Measurements from ENCODE around the gene CXorf51B.
"Not testable (repeated sequence)": the region's sequence is repeated elsewhere in the genome, so short reads cannot be mapped to it uniquely, and the experiment has no call there.

CXorf51B gene

DNA sequence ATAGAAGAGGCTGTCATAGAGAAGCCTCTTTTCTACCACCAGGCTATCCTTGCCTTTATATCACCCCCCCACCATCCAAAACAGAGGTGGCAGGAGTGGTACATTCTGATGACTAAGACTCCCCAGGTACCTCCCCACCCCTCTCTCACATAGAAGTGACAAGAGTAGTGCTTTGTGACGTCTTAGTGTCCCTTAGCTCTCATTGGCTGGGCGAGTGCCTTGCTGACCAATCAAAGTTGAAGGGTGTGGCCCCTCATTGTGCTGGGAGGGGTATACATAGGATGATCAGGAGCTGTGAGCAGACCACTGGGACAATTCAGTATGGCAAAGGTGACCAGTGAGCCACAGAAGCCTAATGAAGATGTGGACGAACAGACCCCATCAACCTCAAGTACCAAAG lies at the start of gene CXorf51B:
Gene CXorf51B (plus strand): TSS at position 301 of the 400 bp plus-strand sequence. CDS start 21 bp downstream, at position 322.
- not testable (repeated sequence) for DNase-seq (ENCODE audit: low spot score)

DNA sequence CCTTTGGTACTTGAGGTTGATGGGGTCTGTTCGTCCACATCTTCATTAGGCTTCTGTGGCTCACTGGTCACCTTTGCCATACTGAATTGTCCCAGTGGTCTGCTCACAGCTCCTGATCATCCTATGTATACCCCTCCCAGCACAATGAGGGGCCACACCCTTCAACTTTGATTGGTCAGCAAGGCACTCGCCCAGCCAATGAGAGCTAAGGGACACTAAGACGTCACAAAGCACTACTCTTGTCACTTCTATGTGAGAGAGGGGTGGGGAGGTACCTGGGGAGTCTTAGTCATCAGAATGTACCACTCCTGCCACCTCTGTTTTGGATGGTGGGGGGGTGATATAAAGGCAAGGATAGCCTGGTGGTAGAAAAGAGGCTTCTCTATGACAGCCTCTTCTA lies 5.1 kb downstream of the CXorf51B start, which contains the start of gene CXorf51A:
Gene CXorf51A (minus strand): TSS at position 101 of the 400 bp plus-strand sequence. CDS start 21 bp downstream, at position 80.
- not testable (repeated sequence) for DNase-seq (ENCODE audit: low spot score)

DNA sequence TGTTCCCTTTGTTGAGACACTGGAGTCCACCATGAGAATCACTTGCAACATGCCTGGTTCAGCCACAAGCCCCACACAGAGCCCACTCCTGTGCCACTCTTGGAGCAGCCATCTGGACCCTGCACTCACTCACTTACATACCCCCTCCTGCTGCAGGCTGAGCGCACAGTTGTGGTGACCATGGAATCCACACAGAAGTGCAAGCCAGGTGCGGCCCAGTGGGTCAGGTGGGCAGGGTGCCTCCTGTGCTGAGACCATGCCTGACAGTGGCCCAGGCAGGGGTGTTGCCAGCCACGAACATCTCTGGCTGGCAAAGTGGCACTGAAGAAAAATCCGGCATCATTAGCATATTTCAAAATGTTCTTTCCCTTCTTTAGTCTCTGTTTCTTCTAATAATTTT lies 22.4 kb downstream of the CXorf51B start:
- DNase-seq (ENCODE audit: low spot score): no peak

DNA sequence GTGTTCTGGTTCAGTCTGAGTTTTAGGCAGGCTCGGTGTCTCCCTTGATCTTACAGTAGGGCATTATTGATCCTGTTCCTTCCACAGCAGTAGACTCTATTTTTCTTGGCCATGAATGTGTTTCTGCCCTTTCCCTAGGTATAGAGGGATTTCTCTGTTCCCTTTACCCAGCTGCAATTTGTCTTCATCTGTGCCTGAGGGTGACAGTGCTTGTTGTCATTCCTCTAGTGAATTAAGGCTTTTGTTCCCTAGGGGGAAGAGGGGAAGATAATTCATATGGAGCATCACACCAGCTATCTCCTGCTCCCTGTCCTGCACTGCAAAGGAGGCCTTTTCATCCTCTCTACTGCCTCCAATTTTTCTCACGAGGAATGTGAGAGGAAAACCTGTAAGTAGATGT lies 44.7 kb downstream of the CXorf51B start:
- DNase-seq (ENCODE audit: low spot score): no peak
